GM19023 (cell line): ENCODE results near the gene ERF.
"Not testable (repeated sequence)": the region's sequence is repeated elsewhere in the genome, so short reads cannot be mapped to it uniquely, and the experiment has no call there.

ENCODE experiments used
- ATAC-seq: cut with Tn5 transposase; IDR thresholded peaks from one replicate; pipeline ENCODE4 v1.9.1; 2021; ENCODE audit warnings: mild to moderate bottlenecking, moderate library complexity; ENCODE audit not compliant: unreplicated experiment

ERF gene

DNA sequence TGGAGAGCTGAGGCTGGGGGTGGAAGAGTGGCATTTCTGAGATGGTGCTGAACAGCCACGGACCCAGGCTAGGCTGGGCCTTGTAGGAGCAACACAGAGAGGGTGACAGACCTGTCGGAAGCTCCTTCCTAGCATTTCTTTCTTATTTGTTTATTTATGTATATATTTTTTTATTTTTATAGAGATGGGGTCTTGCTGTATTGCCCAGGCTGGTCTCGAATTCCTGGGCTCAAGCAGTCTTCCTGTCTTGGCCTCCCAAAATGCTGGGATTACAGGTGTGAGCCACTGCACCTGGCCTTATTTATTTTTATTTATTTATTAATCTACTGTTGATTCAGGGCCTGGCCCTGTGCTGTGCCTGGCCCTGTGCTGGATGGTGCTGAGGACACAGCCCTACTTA is 20.6 kb upstream of the ERF start:
- no peak for ATAC-seq

DNA sequence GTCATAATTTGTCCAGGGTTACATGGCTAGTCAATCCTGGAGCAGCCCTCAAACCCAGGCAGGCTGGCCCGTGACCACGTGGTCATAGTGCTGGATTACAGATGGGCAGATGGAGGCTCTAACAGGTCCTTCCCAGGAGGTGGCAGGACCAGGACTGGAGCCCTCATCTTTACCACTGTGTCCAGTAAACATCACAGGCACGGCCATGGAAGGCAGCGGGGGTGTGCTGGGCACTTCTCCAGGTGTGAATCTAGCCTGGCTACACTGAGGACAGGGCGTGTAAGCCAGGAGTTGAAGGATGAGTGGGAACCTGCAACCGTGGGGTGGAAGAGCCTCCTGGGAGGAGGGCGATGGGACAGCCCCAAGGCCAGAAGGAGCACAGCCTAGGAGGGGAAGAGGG is 20.2 kb upstream of the ERF start:
- ATAC-seq: no peak

DNA sequence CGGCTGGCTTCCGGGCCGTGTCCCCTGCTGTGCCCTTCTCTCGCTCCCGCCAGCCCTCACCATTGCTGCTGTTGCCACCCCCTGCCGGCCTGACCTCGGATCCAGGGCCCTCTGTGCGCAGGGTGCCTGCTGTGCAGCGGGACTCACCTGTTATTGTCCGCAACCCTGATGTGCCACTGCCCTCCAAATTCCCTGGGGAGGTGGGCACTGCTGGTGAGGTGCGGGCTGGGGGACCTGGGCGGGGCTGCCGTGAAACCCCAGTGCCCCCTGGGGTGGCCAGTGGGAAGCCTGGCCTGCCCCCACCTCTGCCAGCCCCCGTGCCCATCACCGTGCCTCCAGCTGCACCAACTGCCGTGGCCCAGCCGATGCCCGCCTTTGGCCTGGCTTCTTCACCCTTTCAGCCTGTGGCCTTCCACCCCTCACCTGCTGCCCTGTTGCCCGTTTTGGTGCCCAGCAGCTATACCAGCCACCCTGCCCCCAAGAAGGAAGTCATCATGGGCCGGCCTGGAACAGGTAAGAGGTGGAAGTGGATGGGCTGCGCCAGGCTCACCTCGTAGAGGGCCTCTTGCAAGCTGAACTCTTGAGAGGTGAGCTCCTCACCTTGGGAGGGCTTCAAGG is 19.2 kb upstream of the ERF start:
- no peak for ATAC-seq

DNA sequence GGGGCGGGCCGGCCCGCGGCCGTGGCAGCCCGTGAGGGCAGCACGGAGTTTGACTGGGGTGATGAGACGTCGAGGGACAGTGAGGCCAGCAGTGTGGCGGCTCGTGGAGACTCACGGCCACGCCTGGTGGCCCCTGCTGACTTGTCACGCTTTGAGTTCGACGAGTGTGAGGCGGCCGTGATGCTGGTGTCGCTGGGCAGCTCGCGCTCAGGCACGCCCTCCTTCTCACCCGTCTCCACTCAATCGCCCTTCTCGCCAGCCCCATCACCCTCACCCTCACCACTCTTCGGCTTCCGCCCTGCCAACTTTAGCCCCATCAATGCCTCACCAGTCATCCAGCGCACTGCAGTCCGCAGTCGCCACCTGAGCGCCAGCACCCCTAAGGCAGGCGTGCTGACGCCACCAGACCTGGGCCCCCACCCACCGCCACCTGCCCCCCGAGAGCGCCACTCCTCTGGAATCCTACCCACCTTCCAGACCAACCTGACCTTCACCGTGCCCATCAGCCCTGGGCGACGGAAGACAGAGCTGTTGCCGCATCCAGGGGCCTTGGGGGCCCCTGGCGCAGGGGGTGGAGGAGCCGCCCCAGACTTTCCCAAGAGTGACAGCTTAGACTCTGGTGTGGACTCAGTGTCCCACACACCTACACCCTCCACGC is 18.6 kb upstream of the ERF start:
- ATAC-seq: no peak

DNA sequence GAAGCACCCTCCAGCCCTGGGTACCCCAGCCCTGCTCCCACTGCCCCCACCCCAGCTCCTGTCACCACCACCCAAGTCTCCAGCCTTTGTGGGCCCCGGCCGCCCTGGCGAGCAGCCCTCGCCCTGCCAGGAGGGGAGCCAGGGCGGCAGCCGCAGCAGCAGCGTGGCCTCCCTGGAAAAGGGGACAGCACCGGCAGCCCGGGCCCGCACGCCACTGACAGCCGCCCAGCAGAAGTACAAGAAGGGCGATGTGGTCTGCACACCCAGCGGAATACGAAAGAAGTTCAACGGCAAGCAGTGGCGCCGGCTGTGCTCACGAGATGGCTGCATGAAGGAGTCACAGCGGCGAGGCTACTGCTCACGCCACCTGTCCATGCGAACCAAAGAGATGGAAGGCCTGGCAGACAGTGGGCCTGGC is 18.1 kb upstream of the ERF start:
- ATAC-seq: no peak

DNA sequence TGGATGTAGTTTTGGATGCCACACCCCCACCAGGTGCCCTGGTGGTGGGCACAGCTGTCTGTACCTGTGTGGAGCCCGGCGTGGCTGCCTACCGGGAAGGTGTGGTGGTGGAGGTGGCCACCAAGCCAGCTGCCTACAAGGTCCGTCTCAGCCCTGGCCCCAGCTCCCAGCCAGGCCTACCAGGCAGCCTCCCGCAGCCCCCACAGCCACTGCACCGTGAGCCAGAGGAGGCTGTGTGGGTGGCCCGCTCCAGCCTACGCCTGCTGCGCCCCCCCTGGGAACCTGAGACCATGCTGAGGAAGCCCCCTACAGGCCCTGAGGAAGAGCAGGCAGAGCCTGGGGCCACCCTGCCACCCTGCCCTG is 17.6 kb upstream of the ERF start:
- ATAC-seq: no peak

DNA sequence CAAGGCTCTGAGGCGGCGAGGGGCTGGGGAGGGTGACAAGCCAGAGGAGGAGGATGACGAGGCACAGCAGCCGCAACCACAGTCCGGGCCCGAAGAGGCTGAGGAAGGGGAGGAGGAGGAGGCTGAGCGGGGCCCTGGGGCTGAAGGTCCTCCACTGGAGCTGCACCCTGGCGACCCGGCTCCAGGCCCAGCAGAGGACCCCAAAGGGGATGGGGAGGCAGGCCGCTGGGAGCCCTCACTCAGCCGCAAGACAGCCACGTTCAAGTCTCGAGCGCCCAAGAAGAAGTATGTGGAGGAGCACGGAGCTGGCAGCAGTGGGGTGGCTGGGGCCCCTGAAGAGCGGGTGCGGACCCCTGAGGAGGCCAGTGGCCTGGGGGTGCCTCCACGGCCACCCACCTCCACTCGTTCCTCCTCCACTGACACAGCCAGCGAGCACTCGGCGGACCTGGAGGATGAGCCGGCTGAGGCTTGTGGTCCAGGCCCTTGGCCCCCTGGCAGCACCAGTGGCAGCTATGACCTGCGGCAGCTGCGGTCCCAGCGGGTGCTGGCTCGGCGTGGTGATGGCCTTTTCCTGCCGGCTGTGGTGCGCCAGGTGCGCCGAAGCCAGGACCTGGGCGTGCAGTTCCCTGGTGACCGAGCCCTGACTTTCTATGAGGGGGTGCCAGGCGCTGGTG is 17.1 kb upstream of the ERF start:
- no peak for ATAC-seq

DNA sequence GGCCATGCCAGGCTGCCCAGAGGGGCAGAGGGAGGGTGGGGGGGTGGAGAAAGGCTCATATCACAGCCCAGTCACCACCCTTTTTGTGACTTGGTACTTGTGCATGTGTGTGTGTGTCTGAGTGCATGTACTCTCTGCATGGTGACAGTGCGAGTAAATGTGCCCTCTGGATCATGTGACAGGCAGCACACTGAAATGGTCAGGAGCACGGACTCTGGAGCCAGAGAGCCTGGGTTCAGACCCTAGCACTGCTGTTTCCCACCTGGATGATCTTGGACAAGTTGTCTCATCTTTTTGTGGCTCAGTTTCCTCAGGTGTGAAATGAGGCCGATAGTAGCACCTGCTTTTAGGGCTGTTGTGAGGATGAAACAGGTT is 16.1 kb upstream of the ERF start:
- ATAC-seq: no peak

DNA sequence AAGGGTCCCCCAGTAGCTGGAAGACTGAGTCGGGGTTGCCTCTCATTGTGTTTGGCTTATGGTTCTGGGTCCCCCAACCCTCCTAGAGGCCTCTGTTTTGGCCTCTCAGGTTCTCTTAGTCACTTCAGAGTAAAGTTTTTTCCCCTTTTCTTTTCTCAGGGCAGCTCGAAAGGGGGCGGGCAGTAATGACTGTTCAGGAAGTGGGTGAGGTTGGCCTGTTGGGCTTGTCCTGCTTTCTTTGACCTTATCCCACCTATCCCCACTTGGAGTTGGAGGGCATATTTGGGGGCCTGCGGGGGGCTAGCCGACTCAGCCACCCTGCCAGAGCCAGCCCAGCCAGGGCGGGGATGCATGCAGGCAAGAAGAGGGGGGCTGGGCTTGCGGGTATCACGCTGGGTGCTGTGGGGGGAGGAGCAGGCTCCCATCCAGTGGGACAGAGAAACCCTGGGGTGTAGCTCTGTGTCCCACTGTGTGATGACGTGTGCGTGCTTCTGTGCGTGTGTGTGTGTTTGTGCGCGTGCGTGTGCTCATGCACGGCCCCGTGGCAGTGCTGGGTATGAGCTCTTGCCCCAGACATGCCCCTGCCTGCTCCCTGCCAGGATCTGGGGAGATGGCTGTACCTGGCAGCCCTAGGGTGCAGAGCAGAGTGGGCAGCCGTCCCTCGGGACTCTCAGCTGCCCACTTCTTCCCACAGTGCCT is 15.6 kb upstream of the ERF start:
- ATAC-seq: no peak

DNA sequence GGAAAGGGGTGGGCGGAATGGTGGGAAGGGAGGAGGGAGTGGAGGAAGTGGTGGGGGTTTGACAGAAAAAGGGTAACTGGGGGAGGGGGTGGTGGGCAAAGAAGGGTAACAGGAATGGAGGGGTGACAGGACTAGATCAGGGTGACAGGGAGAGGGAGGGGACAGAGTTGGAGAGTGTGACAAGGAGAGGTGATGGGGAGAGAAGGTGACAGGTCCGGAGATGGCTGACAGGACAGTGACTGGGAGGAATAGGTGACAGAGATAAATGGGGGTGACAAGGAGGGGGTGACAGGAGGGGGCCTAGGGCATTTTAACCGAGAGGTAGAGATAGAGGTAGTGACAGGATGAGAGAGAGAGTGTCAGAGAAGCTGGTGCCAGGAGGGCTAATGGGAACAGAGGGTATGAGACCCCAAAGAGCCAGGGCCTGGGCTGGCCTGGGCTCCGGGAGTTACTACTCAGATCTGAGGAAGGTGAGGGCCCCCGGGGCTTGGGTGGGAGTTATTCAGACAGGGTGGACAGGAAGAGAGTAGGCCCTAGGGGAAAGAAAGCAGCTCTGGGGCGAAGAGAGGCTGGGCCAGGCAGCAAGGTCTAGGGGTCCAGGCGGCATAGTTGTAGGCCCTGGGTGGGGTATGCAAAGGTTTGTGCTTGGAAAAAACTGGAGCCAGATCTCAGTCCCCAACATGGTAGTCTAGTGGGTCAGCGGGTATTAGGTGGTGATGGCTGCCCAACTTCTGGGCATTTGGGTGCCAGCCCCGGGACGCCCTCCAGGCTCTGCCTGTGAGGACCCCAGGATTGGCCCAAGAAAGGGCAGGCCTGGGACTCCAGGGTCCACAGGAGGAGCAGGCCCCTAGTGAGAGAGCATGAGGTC is 14.8 kb upstream of the ERF start:
- no peak for ATAC-seq

DNA sequence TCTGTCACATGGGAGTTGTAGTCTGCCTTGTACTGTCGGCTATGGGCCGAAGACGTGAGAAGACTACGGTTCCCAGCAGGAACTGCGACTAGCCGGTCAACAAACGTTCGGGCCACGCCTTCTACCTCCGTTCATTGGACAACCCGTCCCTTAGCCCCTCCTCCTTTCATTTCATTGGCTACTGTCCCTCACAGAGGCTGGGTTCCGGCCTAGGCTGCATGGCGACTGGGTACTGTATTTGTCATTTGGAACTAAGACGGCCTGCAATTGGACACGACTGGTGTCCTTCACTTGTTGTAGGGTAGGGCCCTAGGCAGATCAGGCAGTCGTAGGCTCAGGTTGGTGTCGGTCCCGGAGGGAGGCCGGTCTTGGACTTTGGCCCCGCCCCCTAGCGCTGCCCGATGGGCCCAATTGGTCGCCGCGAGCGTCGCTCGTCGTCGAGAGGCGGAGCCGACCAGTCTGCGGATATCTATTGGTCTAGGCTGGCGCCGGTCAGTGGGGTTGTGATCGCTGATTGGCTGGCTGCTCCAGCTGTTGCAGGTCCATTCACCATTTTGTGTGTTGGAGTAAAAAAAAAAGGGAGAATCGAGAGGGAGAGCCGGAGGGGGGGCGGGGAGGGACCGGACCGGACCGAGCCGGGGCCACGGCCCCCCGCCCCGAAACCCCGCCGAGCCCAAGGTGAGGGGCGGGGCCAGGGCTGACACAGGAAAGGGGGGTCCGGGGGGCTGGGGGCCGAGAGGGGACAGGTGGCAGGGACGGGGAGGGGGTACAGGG is 14.0 kb upstream of the ERF start, which contains the start of gene CIC:
Gene CIC, plus strand, starts transcription at position 549 of the 774 bp plus-strand sequence. CDS start 2,532 bp downstream, outside the sequence.
- ATAC-seq: peak; percentile 84

DNA sequence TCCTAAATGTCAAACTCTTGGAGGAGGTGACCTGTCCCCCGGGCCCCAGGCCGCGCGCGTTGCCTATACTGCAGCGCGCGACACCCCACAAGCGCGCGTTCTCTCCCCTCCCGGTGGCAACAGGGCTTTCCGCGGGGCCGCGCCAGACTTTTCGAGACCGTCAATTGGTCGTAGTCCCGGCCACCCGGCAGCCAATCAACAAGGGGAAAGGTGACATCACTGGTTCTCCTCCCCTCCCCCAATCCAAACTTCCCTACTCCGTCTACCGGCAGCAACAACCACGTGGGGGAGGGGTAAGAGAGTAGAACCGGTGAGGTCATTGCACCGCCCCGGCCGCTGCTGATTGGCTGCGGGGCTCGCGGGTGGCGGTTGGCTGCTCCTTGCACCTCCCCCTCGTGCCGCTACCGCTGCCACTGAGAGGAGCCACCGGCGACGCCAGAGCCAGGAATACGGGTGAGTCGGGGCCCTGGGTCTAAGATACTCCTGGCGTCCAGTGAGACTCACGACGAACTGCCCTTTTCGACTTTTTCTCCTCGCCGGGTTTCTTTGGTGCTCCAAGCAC is 13.3 kb upstream of the ERF start:
- ATAC-seq: peak; percentile 60

DNA sequence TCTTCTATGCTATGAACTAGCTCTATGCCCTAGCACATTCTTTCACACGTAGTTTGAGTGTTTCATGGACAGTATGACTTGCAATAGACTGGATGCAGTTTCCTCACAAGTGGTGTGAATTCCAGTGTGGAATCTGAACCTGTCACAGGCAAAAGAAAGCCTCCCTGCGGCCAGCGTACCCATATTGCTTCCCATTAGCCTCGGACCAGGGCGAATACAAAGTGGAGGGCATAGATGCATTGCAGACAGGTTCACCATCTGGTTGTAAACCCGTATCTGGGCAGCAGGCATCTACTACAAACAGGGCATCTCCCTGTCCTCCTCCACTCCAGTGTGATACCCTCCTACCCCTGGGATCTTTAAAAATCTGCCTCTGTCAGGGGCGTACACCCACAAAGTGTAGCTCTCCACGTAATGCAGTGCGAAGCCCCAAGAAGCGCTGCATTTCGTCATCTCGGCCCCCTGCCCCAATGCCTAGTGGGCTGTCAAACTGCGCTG is 12.8 kb upstream of the ERF start:
- no peak for ATAC-seq

DNA sequence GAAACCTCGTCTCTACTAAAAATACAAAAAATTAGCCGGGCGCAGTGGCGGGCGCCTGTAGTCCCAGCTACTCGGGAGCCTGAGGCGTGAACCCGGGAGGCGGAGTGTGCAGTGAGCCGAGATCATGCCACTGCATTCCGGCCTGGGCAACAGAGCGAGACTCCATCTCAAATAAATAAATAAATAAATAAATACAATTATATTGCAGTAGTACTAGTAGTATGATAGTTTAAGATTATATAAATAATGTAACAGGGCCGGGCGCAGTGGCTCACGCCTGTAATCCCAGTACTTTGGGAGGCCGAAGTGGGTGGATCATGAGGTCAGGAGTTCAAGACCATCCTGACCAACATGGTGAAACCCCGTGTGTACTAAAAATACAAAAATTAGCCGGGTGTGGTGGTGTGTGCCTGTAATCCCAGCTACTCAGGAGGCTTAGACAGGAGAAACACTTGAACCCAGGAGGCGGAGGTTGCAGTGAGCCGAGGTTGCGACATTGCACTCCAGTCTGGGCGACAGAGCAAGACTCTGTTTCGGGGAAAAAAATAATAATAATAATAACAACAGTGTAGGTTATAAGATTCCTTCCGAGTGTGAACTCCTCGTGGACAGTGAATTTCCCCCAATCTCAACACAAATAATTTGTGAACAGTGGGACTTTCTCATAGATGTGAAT is 12.1 kb upstream of the ERF start:
- ATAC-seq: not testable (repeated sequence)

DNA sequence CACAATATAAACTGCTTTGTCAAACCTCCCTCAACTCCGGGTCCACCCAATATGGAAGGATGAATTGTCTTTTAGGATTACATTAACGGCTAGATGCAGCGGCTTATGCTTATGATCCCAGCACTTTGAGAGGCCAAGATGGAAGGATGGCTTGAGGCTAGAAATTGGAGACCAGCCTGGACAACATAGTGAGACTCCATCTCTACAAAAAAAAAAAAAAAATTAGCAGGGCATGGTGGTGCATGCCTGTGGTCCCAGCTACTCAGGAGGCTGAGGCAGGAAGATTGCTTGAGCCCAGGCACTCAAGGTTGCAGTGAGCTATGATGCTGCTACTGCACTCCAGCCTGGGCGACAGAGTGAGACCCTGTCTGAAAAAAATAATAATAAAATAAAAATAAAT is 11.2 kb upstream of the ERF start:
- ATAC-seq: not testable (repeated sequence)

DNA sequence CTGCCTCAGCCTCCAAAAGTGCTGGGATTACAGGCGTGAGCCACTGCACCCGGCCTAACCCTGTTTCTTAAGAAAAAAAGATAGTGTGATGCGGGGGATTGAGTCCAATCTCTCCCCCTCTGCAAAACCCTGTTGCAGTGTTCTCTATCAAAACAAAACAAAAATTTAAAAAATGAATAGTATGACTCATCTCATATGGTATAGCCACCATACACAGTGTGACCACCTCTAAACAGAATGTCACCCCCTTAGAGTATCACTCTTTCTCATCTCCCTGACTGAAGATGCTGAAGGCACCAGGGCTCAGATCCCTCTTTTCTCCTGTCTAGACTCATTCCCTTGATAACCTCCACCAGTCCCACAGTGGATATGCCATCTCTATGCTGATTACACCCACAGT is 6.8 kb upstream of the ERF start:
- ATAC-seq: no peak

DNA sequence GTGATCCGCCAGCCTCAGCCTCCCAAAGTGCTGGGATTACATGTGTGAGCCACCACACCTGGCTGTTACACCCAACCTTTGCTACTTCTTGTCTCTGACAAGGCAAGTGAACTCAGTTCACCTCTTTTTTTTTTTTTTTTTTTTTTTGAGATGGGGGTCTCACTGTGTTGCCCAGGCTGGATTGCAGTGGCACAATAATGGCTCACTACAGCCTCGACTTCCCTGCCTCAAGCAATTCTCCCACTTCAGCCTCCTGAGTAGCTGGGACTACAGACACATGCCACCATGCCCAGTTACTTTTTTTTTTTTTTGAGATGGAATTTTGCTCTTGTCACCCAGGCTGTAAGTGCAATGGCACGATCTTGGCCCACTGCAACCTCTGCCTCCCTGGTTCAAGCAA is 2.9 kb upstream of the ERF start:
- not testable (repeated sequence) for ATAC-seq

DNA sequence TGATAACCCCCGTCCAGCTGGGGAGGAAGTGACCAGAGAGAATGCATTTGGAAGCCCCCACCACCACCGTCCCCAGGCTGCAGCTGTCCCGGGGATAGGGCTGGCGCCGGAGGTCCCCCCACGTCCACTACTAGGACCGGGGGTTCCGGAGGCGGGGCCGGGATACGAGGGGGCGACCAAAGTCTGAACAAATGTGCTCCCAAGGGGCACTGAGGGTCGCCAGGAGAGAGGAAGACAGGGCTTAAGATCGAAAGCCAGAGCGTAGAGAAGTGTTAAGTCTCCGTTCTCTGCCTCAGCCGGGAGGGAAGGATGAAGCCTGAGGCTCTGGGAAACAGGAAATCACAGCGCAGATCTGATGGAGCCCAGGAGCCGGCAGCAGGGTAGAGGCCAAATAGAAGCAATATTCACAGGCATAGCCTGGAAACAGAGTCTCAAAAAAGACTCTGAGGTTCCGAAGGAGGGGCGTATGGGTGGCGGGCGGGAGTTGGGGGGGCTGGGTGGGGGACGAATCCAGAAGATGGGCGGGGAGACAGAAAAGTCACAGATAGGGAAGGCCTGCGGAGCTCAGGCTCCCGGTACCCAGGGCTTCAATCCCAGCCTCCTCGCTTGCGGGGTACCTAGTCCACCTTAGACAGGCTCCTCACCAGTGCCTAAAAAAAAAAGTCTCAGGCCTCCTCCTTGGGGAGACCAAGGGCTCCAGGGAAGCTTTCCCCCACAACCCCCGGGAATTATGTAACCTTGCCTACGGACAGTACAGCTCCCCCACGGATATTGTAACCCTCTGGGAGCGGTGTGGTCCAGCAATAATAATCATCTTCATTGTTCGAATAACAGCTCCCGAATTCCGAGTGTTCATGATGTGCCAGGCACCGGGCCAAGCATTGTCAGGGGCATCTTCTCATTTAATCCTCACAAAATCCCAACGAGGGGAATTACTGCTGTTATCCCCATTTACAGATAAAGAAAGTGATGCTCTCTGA is 1.1 kb upstream of the ERF start:
- ATAC-seq: no peak
